ENCODE measurements around the gene INHA.

Gene INHA

DNA sequence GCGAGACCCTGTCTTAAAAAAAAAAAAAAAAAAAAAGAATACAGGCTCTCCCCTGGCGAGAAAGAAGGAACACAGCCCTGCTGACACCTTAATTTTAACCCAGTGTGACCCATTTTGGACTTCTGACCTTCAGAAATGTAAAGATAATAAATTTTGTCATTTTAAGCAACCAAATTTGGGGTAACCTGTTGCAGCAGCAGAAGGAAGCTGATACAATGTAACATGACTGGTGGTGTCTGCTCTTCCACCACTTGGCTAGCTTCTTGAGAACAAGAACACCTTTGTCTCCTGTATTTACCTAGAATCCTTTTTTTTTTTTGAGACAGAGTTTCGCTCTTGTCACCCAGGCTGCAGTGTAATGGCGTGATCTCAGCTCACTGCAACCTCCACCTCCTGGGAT, 19.0 kb downstream of the INHA start:
- H3K4me1 ChIP-seq (ENCODE audit: control insufficient read depth in 1 of 2, insufficient read depth in 2 of 2, low read length in 2 of 2): no peaks in the 10 kb centered on the region
- no peak overlapping the region for H3K4me3 ChIP-seq (ENCODE audit: low read depth in 1 of 2, low read length in 2 of 2)
- H3K27me3 ChIP-seq (ENCODE audit: low read depth, low read length): no peaks in the 10 kb centered on the region
- H3K36me3 ChIP-seq (ENCODE audit: control insufficient read depth in 1 of 2, insufficient read depth in 2 of 2, low read length in 2 of 2): no peaks in the 10 kb centered on the region
- no peaks in the 10 kb centered on the region for H3K9me3 ChIP-seq (ENCODE audit: control insufficient read depth in 1 of 2, low read length in 2 of 2)
- no peak overlapping the region for H3K27ac ChIP-seq (ENCODE audit: low read length)

DNA sequence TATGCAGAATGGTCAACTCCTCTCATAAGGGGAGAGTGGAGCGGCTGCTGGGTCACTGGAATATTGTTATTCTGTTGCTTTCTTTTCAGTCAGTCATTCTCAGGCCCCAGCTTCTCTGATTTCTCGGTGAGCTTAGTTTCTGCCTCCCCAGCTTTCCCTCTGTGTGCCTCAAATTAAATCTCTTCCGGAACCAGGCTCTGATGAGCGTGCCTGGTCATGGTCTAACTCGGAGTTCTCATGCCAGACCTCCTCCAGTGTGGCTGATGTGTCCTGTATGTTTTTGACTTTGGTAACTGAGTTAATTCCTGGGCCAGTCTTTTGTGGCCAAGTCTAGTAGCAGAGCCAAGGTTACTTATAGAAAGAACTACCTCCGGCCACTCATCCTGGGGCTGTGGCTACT, 20.6 kb downstream of the INHA start:
- Histone ChIP-seq H3K9me3 (ENCODE audit: control insufficient read depth in 1 of 2, low read length in 2 of 2) (no peaks in the 10 kb centered on the region), H3K4me3 (ENCODE audit: low read depth in 1 of 2, low read length in 2 of 2) (no peak overlapping the region), H3K27me3 (ENCODE audit: low read depth, low read length) (no peaks in the 10 kb centered on the region), H3K27ac (ENCODE audit: low read length) (no peak overlapping the region), H3K36me3 (ENCODE audit: control insufficient read depth in 1 of 2, insufficient read depth in 2 of 2, low read length in 2 of 2) (no peaks in the 10 kb centered on the region), H3K4me1 (ENCODE audit: control insufficient read depth in 1 of 2, insufficient read depth in 2 of 2, low read length in 2 of 2) (no peaks in the 10 kb centered on the region)

DNA sequence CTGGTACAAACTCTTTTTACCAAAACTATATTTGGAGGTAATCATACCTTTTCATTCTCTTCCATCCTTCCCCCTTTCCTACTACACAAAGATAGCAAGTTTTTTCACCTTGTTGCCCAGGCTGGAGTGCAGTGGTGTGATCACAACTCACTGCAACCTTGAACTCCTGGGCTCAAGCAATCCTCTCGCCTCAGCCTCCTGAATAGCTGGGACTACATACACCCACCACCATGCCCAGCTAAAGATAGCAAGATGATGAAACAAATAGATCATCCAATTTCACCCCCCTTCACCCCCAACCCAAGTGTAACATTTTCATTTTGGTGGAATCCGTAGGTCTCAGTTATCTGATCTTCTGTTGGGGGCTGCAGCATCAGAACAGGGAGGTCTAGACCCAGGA, 21.0 kb downstream of the INHA start:
- Histone ChIP-seq H3K27ac (ENCODE audit: low read length) (no peak overlapping the region), H3K4me1 (ENCODE audit: control insufficient read depth in 1 of 2, insufficient read depth in 2 of 2, low read length in 2 of 2) (peaks cover 0 to under 1% of the 10 kb centered on the region in 2 donors), H3K9me3 (ENCODE audit: control insufficient read depth in 1 of 2, low read length in 2 of 2) (no peaks in the 10 kb centered on the region), H3K27me3 (ENCODE audit: low read depth, low read length) (no peaks in the 10 kb centered on the region), H3K36me3 (ENCODE audit: control insufficient read depth in 1 of 2, insufficient read depth in 2 of 2, low read length in 2 of 2) (no peaks in the 10 kb centered on the region), H3K4me3 (ENCODE audit: low read depth in 1 of 2, low read length in 2 of 2) (no peak overlapping the region)

DNA sequence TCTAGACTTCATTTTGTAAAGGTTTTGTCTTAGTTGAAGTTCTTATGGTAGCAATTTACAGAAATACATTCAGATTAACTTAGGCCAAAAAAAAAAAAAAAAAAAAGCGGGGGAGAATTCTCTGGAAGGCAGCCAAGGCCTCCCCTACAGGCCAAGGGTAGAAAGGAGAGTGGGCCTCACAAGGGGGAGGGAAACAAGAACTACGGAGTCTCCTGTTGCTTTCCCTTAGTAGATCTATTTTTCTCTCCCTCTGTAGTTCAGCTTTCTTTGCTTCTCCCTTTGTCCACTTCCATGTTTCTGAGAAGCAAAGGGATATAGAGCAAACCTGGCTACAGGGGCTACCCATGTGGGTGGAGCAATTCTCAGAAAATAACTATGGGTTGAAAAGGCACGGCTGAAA, 23.1 kb downstream of the INHA start:
- Histone ChIP-seq H3K27me3 (ENCODE audit: low read depth, low read length) (no peaks in the 10 kb centered on the region), H3K4me1 (ENCODE audit: control insufficient read depth in 1 of 2, insufficient read depth in 2 of 2, low read length in 2 of 2) (peaks cover 0 to 7% of the 10 kb centered on the region in 2 donors), H3K36me3 (ENCODE audit: control insufficient read depth in 1 of 2, insufficient read depth in 2 of 2, low read length in 2 of 2) (no peaks in the 10 kb centered on the region), H3K27ac (ENCODE audit: low read length) (no peak overlapping the region), H3K4me3 (ENCODE audit: low read depth in 1 of 2, low read length in 2 of 2) (no peak overlapping the region), H3K9me3 (ENCODE audit: control insufficient read depth in 1 of 2, low read length in 2 of 2) (no peaks in the 10 kb centered on the region)

DNA sequence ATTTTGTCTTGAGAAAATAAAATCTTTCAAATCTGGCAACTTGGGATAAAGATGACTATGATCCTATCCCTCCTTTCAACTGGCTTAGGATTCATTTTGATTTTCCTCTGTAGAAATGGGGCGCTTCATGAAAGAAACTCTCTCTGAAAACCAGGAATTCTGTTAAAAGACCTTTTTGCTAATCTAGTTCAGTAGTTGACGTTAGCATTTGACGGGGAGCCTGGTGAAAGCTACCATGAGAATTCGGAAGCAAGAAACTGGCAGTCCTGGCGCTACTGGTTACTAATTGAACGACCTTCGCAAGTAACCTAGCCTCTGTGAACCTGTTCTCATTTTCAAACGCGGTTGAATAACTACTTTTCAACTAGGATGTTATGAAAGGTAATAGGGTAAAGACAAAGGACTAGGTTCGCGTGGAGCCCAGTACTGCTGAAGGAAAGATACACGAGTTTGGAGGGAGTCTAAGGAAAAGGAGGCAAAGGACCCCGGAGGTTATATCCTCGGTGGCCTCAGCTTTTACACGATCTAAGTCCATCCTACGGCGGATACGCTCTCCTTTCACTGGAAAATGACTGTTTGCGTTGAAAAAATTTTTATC, 24.9 kb downstream of the INHA start:
- H3K36me3 ChIP-seq (ENCODE audit: control insufficient read depth in 1 of 2, insufficient read depth in 2 of 2, low read length in 2 of 2): peaks cover 10 to 11% of the 10 kb centered on the region in 2 donors
- H3K27me3 ChIP-seq (ENCODE audit: low read depth, low read length): no peaks in the 10 kb centered on the region
- peak overlapping the region; percentile 96 for H3K27ac ChIP-seq (ENCODE audit: low read length)
- H3K4me1 ChIP-seq (ENCODE audit: control insufficient read depth in 1 of 2, insufficient read depth in 2 of 2, low read length in 2 of 2): peaks cover 0 to 7% of the 10 kb centered on the region in 2 donors
- H3K9me3 ChIP-seq (ENCODE audit: control insufficient read depth in 1 of 2, low read length in 2 of 2): no peaks in the 10 kb centered on the region
- peak overlapping the region; percentile 81 to 92 for H3K4me3 ChIP-seq (ENCODE audit: low read depth in 1 of 2, low read length in 2 of 2)

DNA sequence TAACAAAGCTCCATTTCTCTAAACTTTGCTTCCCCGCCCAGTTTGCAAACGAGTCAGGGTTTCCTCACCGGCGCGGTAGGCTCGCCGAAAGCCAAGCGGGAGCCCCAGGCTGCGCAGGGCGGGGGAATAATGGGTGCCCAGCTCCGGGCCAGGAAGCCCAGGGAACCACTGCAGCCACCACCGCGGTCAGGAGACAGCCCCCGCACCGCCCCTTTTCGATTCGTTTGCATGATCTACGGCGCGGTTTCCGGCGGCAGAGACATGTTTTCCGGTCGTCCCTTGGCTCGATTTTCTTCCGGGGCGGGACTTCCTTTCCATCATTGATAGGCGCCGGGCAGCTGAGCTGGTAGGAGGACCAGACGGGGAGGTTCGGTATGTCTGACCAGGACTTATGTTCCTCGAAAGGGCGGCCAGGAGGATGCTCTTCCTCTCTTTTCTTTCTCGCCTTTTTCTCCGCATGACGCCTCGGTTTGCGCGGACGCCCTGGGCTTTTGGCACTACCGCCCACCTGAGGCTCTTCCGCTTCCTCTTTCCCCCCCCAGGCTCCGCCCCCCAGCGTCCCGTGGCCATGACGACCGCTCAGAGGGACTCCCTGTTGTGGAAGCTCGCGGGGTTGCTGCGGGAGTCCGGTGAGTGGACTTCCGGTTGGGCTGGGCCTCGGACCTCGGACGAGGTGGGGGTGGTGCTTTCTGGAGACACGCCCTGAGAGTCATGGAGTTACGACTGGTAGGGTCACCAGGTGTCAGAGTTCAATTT, 25.6 kb downstream of the INHA start, which contains the start of gene STK11IP:
TSS of gene STK11IP (plus strand) at position 306 of the 756 bp plus-strand sequence. CDS start at position 569, 263 bp downstream.
- H3K9me3 ChIP-seq (ENCODE audit: control insufficient read depth in 1 of 2, low read length in 2 of 2): no peaks in the 10 kb centered on the region
- H3K4me1 ChIP-seq (ENCODE audit: control insufficient read depth in 1 of 2, insufficient read depth in 2 of 2, low read length in 2 of 2): peaks cover 0 to 7% of the 10 kb centered on the region in 2 donors
- H3K36me3 ChIP-seq (ENCODE audit: control insufficient read depth in 1 of 2, insufficient read depth in 2 of 2, low read length in 2 of 2): peaks cover 14 to 17% of the 10 kb centered on the region in 2 donors
- H3K27me3 ChIP-seq (ENCODE audit: low read depth, low read length): no peaks in the 10 kb centered on the region
- H3K27ac ChIP-seq (ENCODE audit: low read length): peak within 1 kb of the TSS; percentile 96
- H3K4me3 ChIP-seq (ENCODE audit: low read depth in 1 of 2, low read length in 2 of 2): peak within 1 kb of the TSS; percentile 81 to 92

DNA sequence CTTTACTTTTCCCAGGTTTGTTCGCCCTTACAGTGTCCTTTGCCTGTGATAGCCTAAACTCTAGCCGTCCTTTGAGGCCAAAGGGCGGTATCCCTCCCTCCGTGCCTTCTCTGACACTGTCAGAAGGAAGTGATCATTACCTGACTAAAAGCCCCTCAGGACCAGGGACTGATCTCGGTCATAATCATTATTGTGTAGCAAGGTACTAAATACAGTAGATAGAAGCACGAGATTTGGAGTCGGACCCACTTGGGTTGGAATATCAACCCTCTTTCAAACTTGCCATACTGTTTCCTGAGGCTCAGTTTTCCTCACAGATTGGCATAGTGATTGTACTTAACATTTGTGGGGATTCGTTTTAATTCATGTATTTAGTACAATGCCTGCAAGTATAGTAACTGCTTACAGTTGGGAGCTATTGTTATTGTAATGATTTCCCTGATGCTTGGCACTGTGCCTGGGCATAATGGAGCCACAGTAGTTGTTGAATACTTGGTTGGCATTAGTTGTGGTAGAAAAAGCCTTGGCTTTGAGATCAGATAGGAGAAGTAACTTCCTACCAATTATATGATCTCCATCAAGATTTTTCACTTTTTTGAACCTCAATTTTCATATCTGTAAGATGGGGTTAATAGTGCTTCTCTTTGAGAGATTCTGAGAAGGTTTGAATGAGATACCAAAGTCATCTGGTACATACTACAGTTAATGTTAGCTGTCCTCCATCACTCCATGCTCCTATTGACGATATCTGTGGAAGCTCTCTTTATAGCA, 26.4 kb downstream of the INHA start:
- Histone ChIP-seq H3K9me3 (ENCODE audit: control insufficient read depth in 1 of 2, low read length in 2 of 2) (no peaks in the 10 kb centered on the region), H3K4me3 (ENCODE audit: low read depth in 1 of 2, low read length in 2 of 2) (peak overlapping the region; percentile 81 to 92), H3K27ac (ENCODE audit: low read length) (peak overlapping the region; percentile 96), H3K27me3 (ENCODE audit: low read depth, low read length) (no peaks in the 10 kb centered on the region), H3K36me3 (ENCODE audit: control insufficient read depth in 1 of 2, insufficient read depth in 2 of 2, low read length in 2 of 2) (peaks cover 14 to 22% of the 10 kb centered on the region in 2 donors), H3K4me1 (ENCODE audit: control insufficient read depth in 1 of 2, insufficient read depth in 2 of 2, low read length in 2 of 2) (peaks cover 0 to 7% of the 10 kb centered on the region in 2 donors)

DNA sequence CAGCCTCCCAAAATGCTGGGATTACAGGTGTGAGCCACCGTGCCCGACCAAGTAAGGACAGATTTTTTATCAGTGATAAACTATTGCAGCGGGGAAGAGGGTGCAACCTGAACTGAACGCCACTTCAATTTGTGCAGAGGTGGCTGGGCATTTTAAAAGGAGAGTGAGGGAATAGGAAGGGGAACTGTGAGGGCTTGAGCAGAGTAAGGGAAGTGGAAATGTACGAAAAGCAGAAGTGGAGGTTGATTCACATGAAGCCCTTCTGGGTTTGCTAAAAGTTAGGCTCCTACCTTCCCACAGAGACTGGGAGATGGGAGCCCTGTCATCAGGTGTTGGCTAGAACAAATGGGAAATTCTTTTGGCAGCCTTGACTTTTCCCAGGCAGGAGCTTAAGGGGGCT, 31.7 kb downstream of the INHA start:
- Histone ChIP-seq H3K4me1 (ENCODE audit: control insufficient read depth in 1 of 2, insufficient read depth in 2 of 2, low read length in 2 of 2) (peaks cover 0 to under 1% of the 10 kb centered on the region in 2 donors), H3K36me3 (ENCODE audit: control insufficient read depth in 1 of 2, insufficient read depth in 2 of 2, low read length in 2 of 2) (peaks cover 25 to 74% of the 10 kb centered on the region in 2 donors), H3K27ac (ENCODE audit: low read length) (no peak overlapping the region)

DNA sequence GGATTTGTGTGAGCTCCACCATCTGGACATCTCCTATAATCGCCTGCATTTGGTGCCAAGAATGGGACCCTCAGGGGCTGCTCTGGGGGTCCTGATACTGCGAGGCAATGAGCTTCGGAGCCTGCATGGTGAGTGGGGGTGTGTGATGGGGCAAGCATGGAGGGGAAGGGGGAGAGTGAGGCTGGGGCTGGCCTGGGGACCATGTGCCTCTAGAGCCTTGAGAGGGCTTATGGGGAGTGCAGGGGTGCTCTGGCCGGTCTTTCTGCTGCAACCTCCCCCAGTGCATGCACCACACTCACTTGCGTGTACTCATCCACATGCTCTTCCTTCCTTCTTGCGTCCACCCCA, 33.5 kb downstream of the INHA start:
- Histone ChIP-seq H3K4me3 (ENCODE audit: low read depth in 1 of 2, low read length in 2 of 2) (no peak overlapping the region), H3K36me3 (ENCODE audit: control insufficient read depth in 1 of 2, insufficient read depth in 2 of 2, low read length in 2 of 2) (peaks cover 25 to 81% of the 10 kb centered on the region in 2 donors), H3K27me3 (ENCODE audit: low read depth, low read length) (no peaks in the 10 kb centered on the region), H3K27ac (ENCODE audit: low read length) (no peak overlapping the region), H3K4me1 (ENCODE audit: control insufficient read depth in 1 of 2, insufficient read depth in 2 of 2, low read length in 2 of 2) (no peaks in the 10 kb centered on the region), H3K9me3 (ENCODE audit: control insufficient read depth in 1 of 2, low read length in 2 of 2) (no peaks in the 10 kb centered on the region)

More for the DNA sequence above, 31.7 kb downstream of the INHA start:
- Histone ChIP-seq H3K4me3 (ENCODE audit: low read depth in 1 of 2, low read length in 2 of 2) (no peak overlapping the region), H3K27me3 (ENCODE audit: low read depth, low read length) (no peaks in the 10 kb centered on the region), H3K9me3 (ENCODE audit: control insufficient read depth in 1 of 2, low read length in 2 of 2) (no peaks in the 10 kb centered on the region)

DNA sequence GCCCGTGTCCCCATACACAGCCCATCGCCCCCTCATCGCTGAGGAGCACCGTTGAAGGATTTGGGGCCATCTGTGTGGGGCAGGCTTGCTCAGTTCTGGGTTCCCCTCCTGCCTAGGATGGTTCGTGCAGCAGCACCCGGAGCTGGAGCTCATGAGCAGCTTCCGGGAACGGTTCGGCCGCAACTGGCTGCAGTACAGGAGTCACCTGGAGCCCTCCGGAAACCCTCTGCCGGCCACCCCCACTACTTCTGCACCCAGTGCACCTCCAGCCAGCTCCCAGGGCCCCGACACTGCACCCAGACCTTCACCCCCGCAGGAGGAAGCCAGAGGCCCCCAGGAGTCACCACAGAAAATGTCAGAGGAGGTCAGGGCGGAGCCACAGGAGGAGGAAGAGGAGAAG, 35.8 kb downstream of the INHA start:
- Histone ChIP-seq H3K4me1 (ENCODE audit: control insufficient read depth in 1 of 2, insufficient read depth in 2 of 2, low read length in 2 of 2) (no peaks in the 10 kb centered on the region), H3K27me3 (ENCODE audit: low read depth, low read length) (no peaks in the 10 kb centered on the region), H3K4me3 (ENCODE audit: low read depth in 1 of 2, low read length in 2 of 2) (no peak overlapping the region), H3K27ac (ENCODE audit: low read length) (no peak overlapping the region), H3K9me3 (ENCODE audit: control insufficient read depth in 1 of 2, low read length in 2 of 2) (no peaks in the 10 kb centered on the region), H3K36me3 (ENCODE audit: control insufficient read depth in 1 of 2, insufficient read depth in 2 of 2, low read length in 2 of 2) (peaks cover 24 to 82% of the 10 kb centered on the region in 2 donors)

DNA sequence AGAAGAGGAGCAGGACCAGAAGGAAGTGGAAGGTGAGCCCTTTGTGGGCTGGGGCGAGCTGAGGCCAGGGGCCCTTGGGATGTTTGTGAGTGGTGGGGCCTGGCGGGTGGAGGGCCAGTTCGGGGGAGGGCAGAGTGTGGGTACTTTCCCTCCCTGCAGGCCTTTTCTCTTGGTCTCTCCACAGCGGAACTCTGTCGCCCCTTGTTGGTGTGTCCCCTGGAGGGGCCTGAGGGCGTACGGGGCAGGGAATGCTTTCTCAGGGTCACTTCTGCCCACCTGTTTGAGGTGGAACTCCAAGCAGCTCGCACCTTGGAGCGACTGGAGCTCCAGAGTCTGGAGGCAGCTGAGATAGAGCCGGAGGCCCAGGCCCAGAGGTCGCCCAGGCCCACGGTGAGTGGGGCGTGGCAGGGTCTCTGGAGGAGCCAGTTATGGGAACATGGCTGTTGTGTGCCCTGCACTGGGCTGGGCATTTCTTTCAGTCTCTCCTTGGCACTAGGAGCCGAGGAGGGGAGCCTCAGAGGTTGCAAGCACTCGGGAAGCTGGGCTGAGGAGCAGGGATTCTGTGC, 36.4 kb downstream of the INHA start:
- H3K27ac ChIP-seq (ENCODE audit: low read length): no peak overlapping the region
- no peaks in the 10 kb centered on the region for H3K27me3 ChIP-seq (ENCODE audit: low read depth, low read length)
- H3K4me3 ChIP-seq (ENCODE audit: low read depth in 1 of 2, low read length in 2 of 2): no peak overlapping the region
- peaks cover 24 to 78% of the 10 kb centered on the region in 2 donors for H3K36me3 ChIP-seq (ENCODE audit: control insufficient read depth in 1 of 2, insufficient read depth in 2 of 2, low read length in 2 of 2)
- H3K9me3 ChIP-seq (ENCODE audit: control insufficient read depth in 1 of 2, low read length in 2 of 2): no peaks in the 10 kb centered on the region
- no peaks in the 10 kb centered on the region for H3K4me1 ChIP-seq (ENCODE audit: control insufficient read depth in 1 of 2, insufficient read depth in 2 of 2, low read length in 2 of 2)

Data from muscle layer of duodenum (tissue), 2 donors.